Renal pelvis (tissue), 4 donors: ENCODE measurements around the gene TTC21A. TPM values are rescaled to one million over a fixed set of nuclear protein-coding genes. Genes with fewer than 3 reads are reported as not detected.

Experiments used
- DNase-seq: peaks from one replicate; pipeline ENCODE4 v3.0.0-alpha.2; 2013
- polyA plus RNA-seq, 3 donors: library from polyadenylated mRNA; unstranded; fragments of 120-200 nt; gene quantifications; one replicate each; pipeline ENCODE4 v1.2.1, GENCODE V29; 2013; ENCODE audit not compliant: insufficient read length in 3 of 3

Gene TTC21A
- polyA plus RNA-seq, 3 donors: 9.5 to 21.4 (median 18.4) TPM

- DNase-seq: no peak
Measured at GRCh38 chr3:39098473-39099000, 8.9 kb upstream of the TTC21A start.

GRCh38 chr3:39099242-39099641 is 8.2 kb upstream of the TTC21A start:
- DNase-seq: no peak

GRCh38 chr3:39099738-39100499 is 7.6 kb upstream of the TTC21A start:
- no peak for DNase-seq

- DNase-seq: no peak
Measured at GRCh38 chr3:39100500-39100886, 7.0 kb upstream of the TTC21A start.

GRCh38 chr3:39101022-39101689 is 6.3 kb upstream of the TTC21A start:
- no peak for DNase-seq

- DNase-seq: no peak
Measured at GRCh38 chr3:39102504-39103323, 4.8 kb upstream of the TTC21A start.

GRCh38 chr3:39103324-39103693 is 4.2 kb upstream of the TTC21A start:
- DNase-seq: no peak

- no peak for DNase-seq
Measured at GRCh38 chr3:39103791-39104552, 3.5 kb upstream of the TTC21A start.

GRCh38 chr3:39104961-39105686 is 2.4 kb upstream of the TTC21A start:
- DNase-seq: no peak

- no peak for DNase-seq
Measured at GRCh38 chr3:39105687-39106063, 1.8 kb upstream of the TTC21A start.

GRCh38 chr3:39106281-39106811 is 1.1 kb upstream of the TTC21A start:
- no peak for DNase-seq

- DNase-seq: no peak
Measured at GRCh38 chr3:39106851-39107387, 561 bp upstream of the TTC21A start.

- DNase-seq: no peak
Measured at GRCh38 chr3:39108200-39108710, 775 bp downstream of the TTC21A start.

GRCh38 chr3:39109086-39109485 is 1.6 kb downstream of the TTC21A start:
- DNase-seq: no peak

- DNase-seq: no peak
Measured at GRCh38 chr3:39110041-39110639, 2.7 kb downstream of the TTC21A start.

GRCh38 chr3:39112113-39112512 is 4.6 kb downstream of the TTC21A start:
- DNase-seq: no peak

- no peak for DNase-seq
Measured at GRCh38 chr3:39112535-39112934, 5.1 kb downstream of the TTC21A start.

GRCh38 chr3:39113291-39113690 is 5.8 kb downstream of the TTC21A start:
- no peak for DNase-seq

GRCh38 chr3:39114456-39114855 is 7.0 kb downstream of the TTC21A start:
- DNase-seq: no peak

GRCh38 chr3:39115870-39116269 is 8.4 kb downstream of the TTC21A start:
- no peak for DNase-seq
